HepG2 (cell line): Measurements from ENCODE around the gene WDSUB1.

Experiments
- CBX1 ChIP-seq: IDR thresholded peaks from one replicate; pipeline ENCODE4 v1.6.1; 2016; ENCODE audit warnings: antibody characterized with exemption, low read depth
- MXI1 ChIP-seq: IDR thresholded peaks from 3 replicates; pipeline ENCODE4 v1.6.1; 2012; ENCODE audit warnings: low read depth, low read length, inconsistent platforms, borderline replicate concordance
- NFIC ChIP-seq: IDR thresholded peaks from 2 replicates; pipeline ENCODE4 v1.6.1; 2012; ENCODE audit warnings: mild to moderate bottlenecking, low read length, inconsistent platforms
- ZBTB7B ChIP-seq: sonication (generic); formaldehyde crosslinking; IDR thresholded peaks from 2 replicates; pipeline ENCODE4 v1.4.0; 2020; ENCODE audit warnings: missing genetic modification reagents
- ZNF557 ChIP-seq: sonication (generic); formaldehyde crosslinking; IDR thresholded peaks from 2 replicates; pipeline ENCODE4 v1.4.0; 2020; ENCODE audit warnings: missing genetic modification reagents
- TF ChIP-seq, protein P1 (sequence below): sonication (generic); formaldehyde crosslinking; IDR thresholded peaks from 2 replicates; pipeline ENCODE4 v1.5.0; 2020; ENCODE audit warnings: mild to moderate bottlenecking, missing genetic modification reagents, moderate library complexity

GRCh38 chr2:159226608-159227385 lies 59.7 kb downstream of the WDSUB1 start:
- no peak for TF ChIP-seq MXI1
- no peak for TF ChIP-seq NFIC
- TF ChIP-seq CBX1, result no peak
- no peak for TF ChIP-seq ZBTB7B
- TF ChIP-seq, protein P1, sequence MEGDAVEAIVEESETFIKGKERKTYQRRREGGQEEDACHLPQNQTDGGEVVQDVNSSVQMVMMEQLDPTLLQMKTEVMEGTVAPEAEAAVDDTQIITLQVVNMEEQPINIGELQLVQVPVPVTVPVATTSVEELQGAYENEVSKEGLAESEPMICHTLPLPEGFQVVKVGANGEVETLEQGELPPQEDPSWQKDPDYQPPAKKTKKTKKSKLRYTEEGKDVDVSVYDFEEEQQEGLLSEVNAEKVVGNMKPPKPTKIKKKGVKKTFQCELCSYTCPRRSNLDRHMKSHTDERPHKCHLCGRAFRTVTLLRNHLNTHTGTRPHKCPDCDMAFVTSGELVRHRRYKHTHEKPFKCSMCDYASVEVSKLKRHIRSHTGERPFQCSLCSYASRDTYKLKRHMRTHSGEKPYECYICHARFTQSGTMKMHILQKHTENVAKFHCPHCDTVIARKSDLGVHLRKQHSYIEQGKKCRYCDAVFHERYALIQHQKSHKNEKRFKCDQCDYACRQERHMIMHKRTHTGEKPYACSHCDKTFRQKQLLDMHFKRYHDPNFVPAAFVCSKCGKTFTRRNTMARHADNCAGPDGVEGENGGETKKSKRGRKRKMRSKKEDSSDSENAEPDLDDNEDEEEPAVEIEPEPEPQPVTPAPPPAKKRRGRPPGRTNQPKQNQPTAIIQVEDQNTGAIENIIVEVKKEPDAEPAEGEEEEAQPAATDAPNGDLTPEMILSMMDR, result no peak
- no peak for TF ChIP-seq ZNF557
